ENCODE measurements around the gene WFIKKN2. TPM values are rescaled to one million over a fixed set of nuclear protein-coding genes. Genes with fewer than 3 reads are reported as not detected.

Gene WFIKKN2
- total RNA-seq, 1 experiment from 2014 or later, result 0.05 TPM

DNA sequence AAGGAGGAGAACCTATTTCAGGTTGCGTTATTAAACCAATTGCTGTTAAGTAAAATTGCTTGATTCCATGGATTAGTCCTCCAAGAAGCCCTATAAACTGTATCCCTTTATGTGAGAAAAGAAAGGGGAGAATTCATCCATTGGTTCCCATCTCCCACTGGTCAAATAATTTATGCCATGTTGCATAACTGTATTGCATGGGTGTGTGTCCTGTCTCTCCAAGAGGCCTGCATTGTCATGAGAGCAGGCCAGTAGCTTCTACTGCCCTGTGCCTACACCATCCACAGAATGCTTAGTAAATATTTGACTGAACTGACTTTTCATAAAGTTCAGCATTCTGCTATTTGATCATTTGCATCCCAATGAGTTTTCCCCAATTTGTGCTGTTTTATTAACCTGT is 42.5 kb downstream of the WFIKKN2 start (continued):
- TF ChIP-seq SRF (IDR thresholded peaks at IDR 0.05; ENCODE audit: low read depth), result no peak
- TF ChIP-seq YY1 (IDR thresholded peaks at IDR 0.05; ENCODE audit: extremely low read depth, insufficient replicate concordance, low read depth, low read length), result no peak
- TF ChIP-seq EGR1 (IDR thresholded peaks at IDR 0.05; ENCODE audit: low read depth), result no peak
- no peak for TF ChIP-seq CBX3 (IDR thresholded peaks at IDR 0.05; ENCODE audit: low read depth)
- TF ChIP-seq JUND (IDR thresholded peaks at IDR 0.05), result no peak
- TF ChIP-seq, protein P1, sequence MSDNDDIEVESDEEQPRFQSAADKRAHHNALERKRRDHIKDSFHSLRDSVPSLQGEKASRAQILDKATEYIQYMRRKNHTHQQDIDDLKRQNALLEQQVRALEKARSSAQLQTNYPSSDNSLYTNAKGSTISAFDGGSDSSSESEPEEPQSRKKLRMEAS (IDR thresholded peaks at IDR 0.05), result no peak

DNA sequence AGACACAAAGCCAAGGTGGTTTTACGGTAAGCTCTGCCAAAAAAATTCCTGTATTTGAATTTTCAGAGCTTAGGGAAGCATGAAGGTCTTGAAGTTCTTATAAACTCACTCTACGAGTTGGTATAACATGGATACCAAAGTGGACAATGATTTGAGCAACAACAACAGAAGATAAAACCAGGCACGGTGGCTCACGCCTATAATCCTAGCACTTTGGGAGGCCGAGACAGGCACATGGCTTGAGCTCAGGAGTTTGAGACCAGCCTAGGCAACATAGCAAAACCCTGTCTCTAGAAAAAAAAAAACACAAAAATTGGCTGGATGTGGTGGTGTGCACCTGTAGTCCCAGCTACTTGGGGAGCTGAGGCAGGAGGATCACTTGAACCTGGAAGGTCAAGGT is 43.7 kb downstream of the WFIKKN2 start:
- ChIA-PET RAD21 (ENCODE audit: low non-redundant PET in 1 of 2, low total read pairs in 2 of 2, uncharacterized antibody in 2 of 2, unreplicated experiment in 2 of 2) (no interaction called here), CTCF (no interaction called here), POLR2A (interaction anchor here (3.8 kb wide), 1 partner anchor 12 kb away, joined by 29 read pairs; the partner anchor contains the start of gene TOB1)
- Histone ChIP-seq H4K20me1 (ENCODE audit: insufficient read depth) (no peaks in the 10 kb centered on the region), H3K27me3 (ENCODE audit: insufficient read depth, low read length) (no peaks in the 10 kb centered on the region), H2AFZ (ENCODE audit: low read depth, low read length, poor library complexity, severe bottlenecking) (no peak overlapping the region), H3K4me3 (replicated peaks in 1 of 2; ENCODE audit: low read depth in 1 of 2, low read length in 2 of 2) (no peak overlapping the region), H3K9me2 (ENCODE audit: insufficient read depth) (no peaks in the 10 kb centered on the region), H3K9me3 (ENCODE audit: control insufficient read depth in 1 of 2, insufficient read depth in 1 of 2, low read depth in 1 of 2, low read length in 2 of 2) (peaks cover 0 to 13% of the 10 kb centered on the region in 2 experiments; a peak in 1 of 4 replicates), H3K4me1 (ENCODE audit: control insufficient read depth in 1 of 2, insufficient read depth in 2 of 2, low read length in 2 of 2) (peaks cover 6 to 15% of the 10 kb centered on the region in 2 experiments; a peak in 3 of 4 replicates), H3K27ac (ENCODE audit: low read depth, low read length) (no peak overlapping the region), H3K36me3 (ENCODE audit: control insufficient read depth in 1 of 2, insufficient read depth in 2 of 2, low read length in 2 of 2) (no peaks in the 10 kb centered on the region), H3K79me2 (ENCODE audit: insufficient read depth, low read length) (no peaks in the 10 kb centered on the region), H3K4me2 (ENCODE audit: low read length) (no peak overlapping the region), H3K9ac (ENCODE audit: low read length) (no peak overlapping the region)
- no peak for ATAC-seq
- no TSS peak for BruUV-seq (replicated peaks)
- DNase-seq (ENCODE audit: low read depth, low spot score), result no peak
- intact Hi-C loops (cut with micrococcal nuclease), result no loop called here
- TF ChIP-seq FOSL1 (IDR thresholded peaks at IDR 0.05; ENCODE audit: low read depth) (no peak), EZH2 (IDR thresholded peaks at IDR 0.05) (no peak), RAD21 (IDR thresholded peaks at IDR 0.05; ENCODE audit: low read depth) (no peak), CBX3 (IDR thresholded peaks at IDR 0.05; ENCODE audit: low read depth) (no peak), SRF (IDR thresholded peaks at IDR 0.05; ENCODE audit: low read depth) (no peak), ZFX (IDR thresholded peaks at IDR 0.05) (no peak), EGR1 (IDR thresholded peaks at IDR 0.05; ENCODE audit: low read depth) (no peak)
- TF ChIP-seq, protein P2, sequence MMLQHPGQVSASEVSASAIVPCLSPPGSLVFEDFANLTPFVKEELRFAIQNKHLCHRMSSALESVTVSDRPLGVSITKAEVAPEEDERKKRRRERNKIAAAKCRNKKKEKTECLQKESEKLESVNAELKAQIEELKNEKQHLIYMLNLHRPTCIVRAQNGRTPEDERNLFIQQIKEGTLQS (IDR thresholded peaks at IDR 0.05), result no peak
- TF ChIP-seq, protein P3, sequence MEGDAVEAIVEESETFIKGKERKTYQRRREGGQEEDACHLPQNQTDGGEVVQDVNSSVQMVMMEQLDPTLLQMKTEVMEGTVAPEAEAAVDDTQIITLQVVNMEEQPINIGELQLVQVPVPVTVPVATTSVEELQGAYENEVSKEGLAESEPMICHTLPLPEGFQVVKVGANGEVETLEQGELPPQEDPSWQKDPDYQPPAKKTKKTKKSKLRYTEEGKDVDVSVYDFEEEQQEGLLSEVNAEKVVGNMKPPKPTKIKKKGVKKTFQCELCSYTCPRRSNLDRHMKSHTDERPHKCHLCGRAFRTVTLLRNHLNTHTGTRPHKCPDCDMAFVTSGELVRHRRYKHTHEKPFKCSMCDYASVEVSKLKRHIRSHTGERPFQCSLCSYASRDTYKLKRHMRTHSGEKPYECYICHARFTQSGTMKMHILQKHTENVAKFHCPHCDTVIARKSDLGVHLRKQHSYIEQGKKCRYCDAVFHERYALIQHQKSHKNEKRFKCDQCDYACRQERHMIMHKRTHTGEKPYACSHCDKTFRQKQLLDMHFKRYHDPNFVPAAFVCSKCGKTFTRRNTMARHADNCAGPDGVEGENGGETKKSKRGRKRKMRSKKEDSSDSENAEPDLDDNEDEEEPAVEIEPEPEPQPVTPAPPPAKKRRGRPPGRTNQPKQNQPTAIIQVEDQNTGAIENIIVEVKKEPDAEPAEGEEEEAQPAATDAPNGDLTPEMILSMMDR (IDR thresholded peaks at IDR 0.05 in 2 of 3, conservative IDR thresholded peaks at IDR 0.05 in 1 of 3; ENCODE audit: borderline replicate concordance in 1 of 3, insufficient read depth in 1 of 3, low read depth in 2 of 3, low read length in 2 of 3), result no peak
- TF ChIP-seq, protein P4, sequence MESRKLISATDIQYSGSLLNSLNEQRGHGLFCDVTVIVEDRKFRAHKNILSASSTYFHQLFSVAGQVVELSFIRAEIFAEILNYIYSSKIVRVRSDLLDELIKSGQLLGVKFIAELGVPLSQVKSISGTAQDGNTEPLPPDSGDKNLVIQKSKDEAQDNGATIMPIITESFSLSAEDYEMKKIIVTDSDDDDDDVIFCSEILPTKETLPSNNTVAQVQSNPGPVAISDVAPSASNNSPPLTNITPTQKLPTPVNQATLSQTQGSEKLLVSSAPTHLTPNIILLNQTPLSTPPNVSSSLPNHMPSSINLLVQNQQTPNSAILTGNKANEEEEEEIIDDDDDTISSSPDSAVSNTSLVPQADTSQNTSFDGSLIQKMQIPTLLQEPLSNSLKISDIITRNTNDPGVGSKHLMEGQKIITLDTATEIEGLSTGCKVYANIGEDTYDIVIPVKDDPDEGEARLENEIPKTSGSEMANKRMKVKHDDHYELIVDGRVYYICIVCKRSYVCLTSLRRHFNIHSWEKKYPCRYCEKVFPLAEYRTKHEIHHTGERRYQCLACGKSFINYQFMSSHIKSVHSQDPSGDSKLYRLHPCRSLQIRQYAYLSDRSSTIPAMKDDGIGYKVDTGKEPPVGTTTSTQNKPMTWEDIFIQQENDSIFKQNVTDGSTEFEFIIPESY (IDR thresholded peaks at IDR 0.05; ENCODE audit: extremely low read depth, insufficient replicate concordance, low read length), result no peak
